ENCODE results near the gene ILF3.

The ILF3 gene

DNA sequence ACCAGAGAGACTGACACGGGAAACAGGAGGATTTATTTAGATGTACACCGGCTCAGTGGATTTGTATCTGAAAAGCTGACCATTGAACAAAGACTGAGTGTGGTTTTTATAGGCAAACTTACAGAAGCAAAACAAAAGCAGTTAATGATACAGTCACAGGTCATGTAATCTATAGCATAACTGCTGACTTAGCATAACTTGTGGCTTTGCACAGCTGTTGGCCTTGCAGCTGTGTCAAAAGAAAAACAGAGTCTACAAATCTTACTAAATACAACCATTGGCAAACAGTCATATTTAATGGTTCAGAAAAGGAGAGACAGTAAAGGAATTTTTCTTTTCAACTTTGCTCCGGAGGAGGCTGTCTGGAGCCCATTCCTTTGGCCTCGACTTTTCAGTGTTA lies 2.3 kb upstream of the ILF3 start:
- TF ChIP-seq, protein P1, sequence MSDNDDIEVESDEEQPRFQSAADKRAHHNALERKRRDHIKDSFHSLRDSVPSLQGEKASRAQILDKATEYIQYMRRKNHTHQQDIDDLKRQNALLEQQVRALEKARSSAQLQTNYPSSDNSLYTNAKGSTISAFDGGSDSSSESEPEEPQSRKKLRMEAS (IDR thresholded peaks at IDR 0.05), result no peak
- TF ChIP-seq FOXM1 (IDR thresholded peaks at IDR 0.05; ENCODE audit: borderline replicate concordance, low read depth), result no peak
- TF ChIP-seq TAF1 (IDR thresholded peaks at IDR 0.05; ENCODE audit: low read depth), result no peak
- no peak for TF ChIP-seq TEAD4 (IDR thresholded peaks at IDR 0.05)
- no peak for TF ChIP-seq YY1 (IDR thresholded peaks at IDR 0.05; ENCODE audit: low read depth)
- no peak for TF ChIP-seq ZBTB7A (IDR thresholded peaks at IDR 0.05; ENCODE audit: low read depth)
- no peak for TF ChIP-seq CREB1 (IDR thresholded peaks at IDR 0.05; ENCODE audit: low read depth)
- TF ChIP-seq EP300 (IDR thresholded peaks at IDR 0.05; ENCODE audit: borderline replicate concordance), result no peak
- TF ChIP-seq USF1 (IDR thresholded peaks at IDR 0.05), result no peak
- no peak for TF ChIP-seq CEBPB (IDR thresholded peaks at IDR 0.05)
- no peak for TF ChIP-seq REST (IDR thresholded peaks at IDR 0.05; ENCODE audit: low read depth)
- no peak for TF ChIP-seq NFIC (IDR thresholded peaks at IDR 0.05)

DNA sequence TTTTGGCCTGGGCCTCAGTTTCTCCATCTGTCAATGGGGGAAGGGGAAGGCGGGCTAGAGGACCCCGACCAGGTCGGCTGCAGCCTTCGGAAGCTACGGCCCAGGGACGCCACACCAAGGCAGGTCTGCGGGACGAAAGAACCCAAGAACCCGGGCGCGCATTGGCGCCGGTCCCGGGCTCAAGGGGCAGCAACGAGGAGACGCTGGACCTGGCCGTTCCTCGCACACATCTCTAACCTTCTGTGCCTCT lies 739 bp upstream of the ILF3 start:
- TF ChIP-seq ZBTB7A (IDR thresholded peaks at IDR 0.05; ENCODE audit: low read depth), result no peak
- no peak for TF ChIP-seq TAF1 (IDR thresholded peaks at IDR 0.05; ENCODE audit: low read depth)
- TF ChIP-seq FOXM1 (IDR thresholded peaks at IDR 0.05; ENCODE audit: borderline replicate concordance, low read depth), result no peak
- TF ChIP-seq TCF12 (IDR thresholded peaks at IDR 0.05; ENCODE audit: low read depth), result 0 out of 2 replicates have a peak, but pooled peaks have one; percentile 14

- TF ChIP-seq TAF1 (IDR thresholded peaks at IDR 0.05; ENCODE audit: low read depth) (peak; percentile 84; the same call in 1 of the 2 replicates), FOXM1 (IDR thresholded peaks at IDR 0.05; ENCODE audit: borderline replicate concordance, low read depth) (no peak), TEAD4 (IDR thresholded peaks at IDR 0.05) (no peak), ZBTB7A (IDR thresholded peaks at IDR 0.05; ENCODE audit: low read depth) (peak; percentile 92), YY1 (IDR thresholded peaks at IDR 0.05; ENCODE audit: low read depth) (peak; percentile 87)
Observed at GRCh38 chr19:10654610-10655456, 687 bp downstream of the ILF3 start.

DNA sequence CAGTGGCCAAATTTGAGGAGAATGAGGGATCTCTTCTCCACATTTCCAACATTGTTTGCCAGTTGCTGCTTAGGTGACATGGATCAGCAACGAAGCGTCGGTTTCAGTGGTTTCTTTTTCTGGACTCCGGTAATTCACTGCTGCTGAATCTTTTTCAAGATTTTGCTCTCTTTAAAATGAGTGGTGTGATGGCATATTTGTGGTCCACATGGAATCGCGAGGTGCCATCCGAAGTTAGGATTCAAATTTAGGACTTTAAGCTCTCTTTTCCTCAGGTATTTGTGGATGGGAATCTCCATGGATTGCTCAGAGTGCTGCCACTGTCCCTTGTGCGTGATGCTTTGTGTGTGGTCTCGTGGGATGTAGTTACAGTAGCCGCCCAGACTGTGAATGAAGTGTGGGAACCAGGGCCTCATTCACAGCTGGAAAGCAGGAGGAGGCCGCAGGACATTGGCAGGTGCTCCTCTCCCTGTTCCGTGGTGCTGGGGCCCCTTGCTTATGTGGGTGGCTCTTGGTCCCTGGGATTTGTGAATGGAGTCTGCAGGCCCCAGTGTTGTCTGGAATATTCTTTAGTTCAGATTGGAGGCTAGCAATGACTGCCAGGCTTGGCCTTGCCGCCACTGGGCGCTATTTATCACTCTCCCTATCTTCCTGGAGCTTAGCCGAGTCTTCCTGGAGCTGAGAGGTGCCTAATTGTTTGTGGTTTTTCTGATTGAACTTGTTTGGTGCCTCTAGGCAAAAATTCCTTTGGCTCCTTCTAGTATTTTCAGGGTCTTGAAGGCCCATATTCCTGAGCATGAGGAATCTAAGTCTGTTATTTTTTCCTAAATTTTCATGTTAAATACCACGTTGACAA lies 1.5 kb downstream of the ILF3 start:
- TF ChIP-seq EP300 (IDR thresholded peaks at IDR 0.05; ENCODE audit: borderline replicate concordance) (no peak), ZBTB7A (IDR thresholded peaks at IDR 0.05; ENCODE audit: low read depth) (no peak), REST (IDR thresholded peaks at IDR 0.05; ENCODE audit: low read depth) (no peak), TCF12 (IDR thresholded peaks at IDR 0.05; ENCODE audit: low read depth) (no peak), FOXM1 (IDR thresholded peaks at IDR 0.05; ENCODE audit: borderline replicate concordance, low read depth) (no peak), CREB1 (IDR thresholded peaks at IDR 0.05; ENCODE audit: low read depth) (no peak), CEBPB (IDR thresholded peaks at IDR 0.05) (no peak), RAD21 (IDR thresholded peaks at IDR 0.05; ENCODE audit: low read depth) (no peak), EGR1 (IDR thresholded peaks at IDR 0.05) (no peak), NFIC (IDR thresholded peaks at IDR 0.05) (no peak)
- TF ChIP-seq, protein P1 (IDR thresholded peaks at IDR 0.05), result no peak

DNA sequence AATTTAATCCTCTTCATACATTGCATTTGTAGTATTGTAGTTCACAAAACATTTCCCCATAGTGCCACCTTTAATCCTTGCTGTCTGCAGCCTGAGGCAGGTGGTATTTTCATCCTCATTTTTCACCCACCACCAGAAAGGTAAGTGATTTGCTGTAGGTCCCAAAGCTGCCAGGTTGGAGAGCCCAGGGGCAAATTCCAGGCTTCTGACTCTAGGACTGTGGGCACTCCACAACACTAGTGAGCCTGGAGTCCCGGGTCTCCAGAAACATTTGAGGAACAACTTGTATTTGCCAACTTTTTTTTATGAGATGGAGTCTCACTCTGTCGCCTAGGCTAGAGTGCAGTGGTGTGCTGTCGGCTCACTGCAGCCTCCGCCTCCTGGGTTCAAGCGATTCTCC lies 6.2 kb downstream of the ILF3 start:
- no peak for TF ChIP-seq CREB1 (IDR thresholded peaks at IDR 0.05; ENCODE audit: low read depth)
- no peak for TF ChIP-seq CEBPB (IDR thresholded peaks at IDR 0.05)
- no peak for TF ChIP-seq EP300 (IDR thresholded peaks at IDR 0.05; ENCODE audit: borderline replicate concordance)
- TF ChIP-seq USF1 (IDR thresholded peaks at IDR 0.05), result no peak
- no peak for TF ChIP-seq YY1 (IDR thresholded peaks at IDR 0.05; ENCODE audit: low read depth)
- no peak for TF ChIP-seq ZBTB7A (IDR thresholded peaks at IDR 0.05; ENCODE audit: low read depth)
- TF ChIP-seq, protein P1 (IDR thresholded peaks at IDR 0.05), result no peak
- no peak for TF ChIP-seq NFIC (IDR thresholded peaks at IDR 0.05)
- TF ChIP-seq RAD21 (IDR thresholded peaks at IDR 0.05; ENCODE audit: low read depth), result no peak
- no peak for TF ChIP-seq TCF12 (IDR thresholded peaks at IDR 0.05; ENCODE audit: low read depth)
- no peak for TF ChIP-seq REST (IDR thresholded peaks at IDR 0.05; ENCODE audit: low read depth)
- TF ChIP-seq EGR1 (IDR thresholded peaks at IDR 0.05), result no peak
- no peak for TF ChIP-seq FOXM1 (IDR thresholded peaks at IDR 0.05; ENCODE audit: borderline replicate concordance, low read depth)

Measured in Ishikawa (cell line).